22Rv1 (cell line): ENCODE data around the gene APOBEC3F.

ENCODE experiments used
- H3K27ac ChIP-seq: fragments of 450-650 bp; 2 replicates; pipeline ENCODE4 v1.5.1; 2017
- ZFX ChIP-seq: fragments of 450-650 bp; IDR thresholded peaks from 2 replicates; pipeline ENCODE4 v1.6.1; 2017; ENCODE audit warnings: antibody characterized with exemption, borderline replicate concordance
- TF ChIP-seq, protein P1 (sequence below): fragments of 450-650 bp; IDR thresholded peaks from 2 replicates; pipeline ENCODE4 v1.5.1; 2017; ENCODE audit warnings: mild to moderate bottlenecking

The APOBEC3F gene

DNA sequence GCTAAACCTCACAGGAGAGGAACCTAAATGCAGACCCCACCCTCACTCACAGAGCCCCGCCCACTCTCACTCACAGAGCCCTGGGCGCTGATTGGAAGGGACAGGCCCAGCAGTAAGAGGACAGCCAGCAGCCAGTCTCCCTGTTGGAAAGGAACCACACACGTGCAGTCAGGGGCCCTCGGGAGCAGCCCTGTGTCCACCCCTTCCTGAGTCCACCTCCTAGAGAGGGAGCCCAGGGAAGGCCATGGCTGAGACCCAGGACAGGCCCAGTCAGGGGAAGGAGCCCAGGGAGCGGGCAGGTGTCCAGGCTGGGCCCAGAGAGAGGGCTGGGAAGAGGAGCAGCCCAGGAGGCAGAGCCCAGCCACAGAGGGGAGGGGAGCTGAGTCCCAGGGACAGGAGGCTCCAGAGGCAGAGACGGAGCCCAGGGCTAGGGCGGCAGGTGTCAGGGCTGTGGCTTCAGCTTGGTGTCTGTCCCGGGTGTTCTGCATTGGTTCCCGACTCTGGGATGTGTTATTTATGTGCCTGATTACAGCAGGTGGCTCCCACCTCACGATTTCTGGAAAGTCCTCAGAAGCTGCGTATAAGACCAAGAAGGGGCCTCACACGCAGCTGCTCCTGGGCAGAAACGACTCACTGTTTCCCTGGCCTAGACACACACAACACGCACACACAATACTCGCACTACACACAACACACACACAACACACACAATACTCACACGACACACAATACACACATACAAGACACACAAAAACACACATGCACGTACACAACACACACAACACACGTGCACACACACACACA lies 47.4 kb downstream of the APOBEC3F start:
- H3K27ac ChIP-seq: no peak overlapping the region
- TF ChIP-seq, protein P1, sequence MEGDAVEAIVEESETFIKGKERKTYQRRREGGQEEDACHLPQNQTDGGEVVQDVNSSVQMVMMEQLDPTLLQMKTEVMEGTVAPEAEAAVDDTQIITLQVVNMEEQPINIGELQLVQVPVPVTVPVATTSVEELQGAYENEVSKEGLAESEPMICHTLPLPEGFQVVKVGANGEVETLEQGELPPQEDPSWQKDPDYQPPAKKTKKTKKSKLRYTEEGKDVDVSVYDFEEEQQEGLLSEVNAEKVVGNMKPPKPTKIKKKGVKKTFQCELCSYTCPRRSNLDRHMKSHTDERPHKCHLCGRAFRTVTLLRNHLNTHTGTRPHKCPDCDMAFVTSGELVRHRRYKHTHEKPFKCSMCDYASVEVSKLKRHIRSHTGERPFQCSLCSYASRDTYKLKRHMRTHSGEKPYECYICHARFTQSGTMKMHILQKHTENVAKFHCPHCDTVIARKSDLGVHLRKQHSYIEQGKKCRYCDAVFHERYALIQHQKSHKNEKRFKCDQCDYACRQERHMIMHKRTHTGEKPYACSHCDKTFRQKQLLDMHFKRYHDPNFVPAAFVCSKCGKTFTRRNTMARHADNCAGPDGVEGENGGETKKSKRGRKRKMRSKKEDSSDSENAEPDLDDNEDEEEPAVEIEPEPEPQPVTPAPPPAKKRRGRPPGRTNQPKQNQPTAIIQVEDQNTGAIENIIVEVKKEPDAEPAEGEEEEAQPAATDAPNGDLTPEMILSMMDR: no peak
- no peak for TF ChIP-seq ZFX

DNA sequence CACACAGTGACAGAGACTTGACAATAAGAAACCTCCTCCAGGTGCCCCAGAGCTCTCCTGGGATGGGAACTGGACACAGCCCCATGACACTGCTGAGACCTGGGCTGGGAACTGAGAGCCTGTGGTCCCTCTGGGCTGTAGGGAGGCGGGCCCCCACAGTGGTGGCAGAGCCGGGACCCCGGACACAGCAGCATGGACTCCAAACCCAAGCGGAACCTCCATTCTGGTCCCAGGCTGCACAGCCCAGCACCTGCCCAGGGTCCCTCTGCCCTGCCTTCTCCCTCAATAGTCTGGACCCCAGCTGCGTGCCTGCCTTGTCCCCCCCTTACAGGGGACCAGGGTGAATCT lies 48.0 kb downstream of the APOBEC3F start:
- no peak overlapping the region for H3K27ac ChIP-seq
- TF ChIP-seq ZFX: no peak
- TF ChIP-seq, protein P1: no peak

DNA sequence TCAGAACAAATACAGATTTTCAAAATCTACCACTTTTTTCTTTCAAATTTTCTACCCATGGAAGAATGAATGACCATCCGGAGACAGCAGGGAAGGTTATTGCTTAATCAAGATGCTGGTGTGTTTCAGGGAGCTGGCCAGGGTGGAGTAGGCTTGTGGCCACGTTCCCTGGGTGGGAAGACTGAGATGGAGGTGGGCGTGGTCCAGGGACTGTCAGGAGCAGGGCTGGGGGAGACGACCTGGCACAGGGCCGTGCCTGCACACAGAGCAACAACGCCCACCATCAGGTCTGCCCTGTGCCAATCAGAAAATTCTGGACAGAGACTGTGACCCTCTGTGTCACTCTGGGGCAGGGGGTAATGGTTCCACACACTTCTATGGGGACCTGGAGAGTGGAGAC lies 49.3 kb downstream of the APOBEC3F start:
- H3K27ac ChIP-seq: no peak overlapping the region

DNA sequence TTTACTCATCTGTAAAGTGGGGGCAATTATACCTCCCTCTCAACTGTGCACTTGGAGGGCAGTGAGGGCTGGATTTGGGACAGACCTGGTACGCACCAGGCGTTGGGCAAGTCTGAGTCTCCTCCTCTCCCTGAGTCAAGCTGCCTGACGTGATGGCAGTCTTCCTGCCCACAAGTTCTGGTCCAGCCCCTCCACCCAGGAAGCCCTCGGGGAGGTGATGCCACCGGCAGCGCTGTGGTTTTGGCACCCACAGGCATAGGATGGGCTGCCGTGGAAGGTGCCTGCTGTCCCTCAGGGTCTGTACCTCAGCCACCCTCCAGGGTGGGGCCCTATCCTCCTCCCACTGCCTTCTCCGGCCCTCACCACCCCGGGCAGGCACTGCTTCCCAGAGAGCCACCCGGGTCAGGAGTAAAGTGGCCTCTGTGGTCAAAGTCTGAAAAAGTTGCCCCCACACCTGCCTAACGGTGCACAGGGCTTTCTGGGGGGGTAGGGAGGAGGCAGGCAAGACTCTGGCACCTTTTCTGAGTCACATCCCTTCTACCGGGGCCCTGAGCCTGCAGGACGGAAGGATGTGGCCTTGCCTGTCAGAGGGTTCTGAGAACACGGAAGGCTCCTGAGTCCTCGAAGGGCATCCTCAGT lies 49.9 kb downstream of the APOBEC3F start:
- H3K27ac ChIP-seq: no peak overlapping the region
- TF ChIP-seq, protein P1: no peak
- TF ChIP-seq ZFX: no peak

More for the DNA sequence above, 49.3 kb downstream of the APOBEC3F start:
- TF ChIP-seq, protein P1: no peak

DNA sequence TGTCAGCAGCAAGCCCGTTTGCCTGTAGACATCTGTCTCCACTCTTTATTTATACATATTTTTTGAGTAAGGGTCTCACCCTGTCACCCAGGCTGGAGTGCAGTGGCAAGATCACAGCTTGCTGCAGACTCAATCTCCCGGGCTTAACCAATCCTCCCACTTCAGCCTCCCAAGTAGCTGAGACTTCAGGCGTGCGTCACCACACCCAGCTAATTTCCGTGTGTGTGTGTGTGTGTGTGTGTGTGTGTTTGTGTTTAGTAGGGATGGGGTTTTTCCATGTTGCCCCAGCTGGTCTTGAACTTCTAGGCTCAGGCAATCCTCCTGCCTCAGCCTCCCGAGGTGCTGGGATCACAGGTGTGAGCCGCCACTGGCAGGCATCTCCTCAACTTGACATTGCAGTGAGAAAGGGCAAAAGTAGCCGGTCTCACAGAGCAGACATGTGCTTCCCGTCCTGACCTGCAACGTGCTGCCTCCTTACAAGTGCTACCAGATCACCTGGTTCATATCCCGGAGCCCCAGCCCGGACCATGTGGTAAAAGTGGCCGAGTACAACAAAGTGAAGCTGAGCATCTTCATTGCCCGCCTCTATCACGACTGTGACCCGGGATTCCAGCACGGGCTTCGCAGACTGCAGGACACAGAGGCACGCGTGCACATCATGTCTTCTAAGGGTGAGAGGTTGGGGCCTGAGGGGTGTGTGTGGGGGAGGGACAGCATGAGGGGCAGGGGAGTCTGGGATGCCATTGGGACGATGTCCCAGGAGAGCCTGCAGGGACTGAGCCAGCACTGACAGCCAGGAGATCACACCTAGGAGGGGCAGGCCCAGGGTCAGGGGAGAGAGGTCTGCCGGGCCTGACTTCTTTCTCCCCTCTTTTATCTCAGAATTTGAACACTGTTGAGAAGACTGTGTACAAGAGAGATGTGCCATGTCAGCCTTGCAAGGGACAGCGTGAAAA lies 50.7 kb downstream of the APOBEC3F start:
- TF ChIP-seq ZFX: no peak
- TF ChIP-seq, protein P1: no peak
- H3K27ac ChIP-seq: no peak overlapping the region

DNA sequence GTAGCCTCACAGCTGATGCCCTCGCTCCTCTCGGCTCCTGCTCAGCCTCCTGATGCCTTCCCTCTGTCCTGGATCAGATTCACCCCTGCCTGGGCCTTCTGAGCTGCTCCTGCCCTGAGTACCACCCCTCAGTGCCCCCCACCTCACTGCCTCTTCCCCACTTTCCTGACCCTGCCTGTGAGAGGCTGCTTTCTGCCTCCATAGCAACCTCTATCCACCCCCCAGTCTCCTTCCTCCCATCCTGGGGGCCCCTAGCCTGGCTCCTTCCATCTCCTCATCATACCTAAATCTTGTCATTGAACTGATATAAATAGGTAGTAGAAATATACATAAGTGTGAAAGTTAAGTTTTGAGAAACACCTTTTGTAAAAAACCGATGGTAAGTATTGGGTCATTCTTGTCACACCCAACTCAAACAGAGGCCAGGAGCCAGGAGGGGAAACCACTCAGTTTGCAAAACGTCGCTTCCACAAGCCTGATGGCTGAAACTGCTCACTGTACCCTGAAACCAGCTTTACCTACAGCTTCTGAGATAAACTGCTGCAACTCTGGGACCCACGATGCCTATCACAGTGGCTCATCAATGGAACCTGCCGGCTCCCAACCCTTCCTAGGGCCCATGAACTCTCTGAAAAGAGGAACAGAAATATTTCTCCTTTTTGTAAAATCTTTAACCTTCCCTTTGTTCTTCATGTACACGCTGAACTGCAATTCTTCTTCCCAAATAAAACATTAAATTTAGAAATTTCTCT lies 51.6 kb downstream of the APOBEC3F start:
- no peak overlapping the region for H3K27ac ChIP-seq
- no peak for TF ChIP-seq ZFX
- TF ChIP-seq, protein P1: no peak
